Neuronal stem cell (in vitro differentiated cells): Measurements from ENCODE around the gene DDX27.

Experiments
- DNase-seq: peaks from one replicate; pipeline ENCODE4 v3.0.0-alpha.2; 2013; ENCODE audit warnings: low spot score
- H2AFZ ChIP-seq: one replicate; pipeline ENCODE4 v1.6.1; 2013; ENCODE audit warnings: mild to moderate bottlenecking, low read length, inconsistent platforms
- H2AK5ac ChIP-seq: 2 replicates; pipeline ENCODE4 v1.6.1; 2013; ENCODE audit warnings: low read depth, mild to moderate bottlenecking, inconsistent platforms, low read length, moderate library complexity, mixed read lengths
- H2BK120ac ChIP-seq: 2 replicates; pipeline ENCODE4 v1.6.1; 2013; ENCODE audit warnings: low read depth, mild to moderate bottlenecking, inconsistent platforms, low read length, moderate library complexity, mixed read lengths
- H2BK12ac ChIP-seq: one replicate; pipeline ENCODE4 v1.6.1; 2013; ENCODE audit warnings: low read length, inconsistent platforms
- H2BK15ac ChIP-seq: 2 replicates; pipeline ENCODE4 v1.6.1; 2013; ENCODE audit warnings: mild to moderate bottlenecking, low read length, inconsistent platforms, mixed read lengths
- H2BK5ac ChIP-seq: one replicate; pipeline ENCODE4 v1.6.1; 2013; ENCODE audit warnings: inconsistent platforms, mild to moderate bottlenecking, low read length, moderate library complexity
- H3K14ac ChIP-seq: one replicate; pipeline ENCODE4 v1.6.1; 2013; ENCODE audit warnings: low read length, inconsistent platforms
- H3K18ac ChIP-seq: 2 replicates; pipeline ENCODE4 v1.6.1; 2013; ENCODE audit warnings: low read length, inconsistent platforms
- H3K23ac ChIP-seq: 2 replicates; pipeline ENCODE4 v1.6.1; 2013; ENCODE audit warnings: low read depth, mild to moderate bottlenecking, mixed read lengths, low read length, inconsistent platforms; ENCODE audit not compliant: poor library complexity
- H3K27ac ChIP-seq: replicated peaks from 3 replicates; pipeline ENCODE4 v1.5.1; 2013; ENCODE audit warnings: low read length, inconsistent platforms
- H3K27me3 ChIP-seq, 3 experiments: 2 replicates each; pipeline ENCODE4 v1.6.1; 2013; ENCODE audit warnings: low read length in 3 of 3, mild to moderate bottlenecking in 2 of 3, inconsistent platforms in 1 of 3, low read depth in 1 of 3, mixed read lengths in 1 of 3, moderate library complexity in 1 of 3; ENCODE audit not compliant: control insufficient read depth in 3 of 3, insufficient read depth in 3 of 3
- H3K36me3 ChIP-seq, 2 donors: replicated peaks in 1 of 2; 2 replicates each; pipeline ENCODE4 v1.6.1; 2013; ENCODE audit warnings: low read length in 2 of 2; ENCODE audit not compliant: control insufficient read depth in 2 of 2, insufficient read depth in 2 of 2
- H3K4ac ChIP-seq: 2 replicates; pipeline ENCODE4 v1.6.1; 2013; ENCODE audit warnings: inconsistent platforms, mild to moderate bottlenecking, low read length, moderate library complexity
- H3K4me1 ChIP-seq, 2 donors: 1 replicate in 1 of 2; 2 replicates in 1 of 2; pipeline ENCODE4 v1.6.1; 2013; ENCODE audit warnings: low read length in 2 of 2, low read depth in 1 of 2; ENCODE audit not compliant: control insufficient read depth in 2 of 2, insufficient read depth in 1 of 2
- H3K4me2 ChIP-seq: one replicate; pipeline ENCODE4 v1.6.1; 2013; ENCODE audit warnings: mild to moderate bottlenecking, low read length, inconsistent platforms; ENCODE audit not compliant: insufficient read depth, poor library complexity, severe bottlenecking
- H3K4me3 ChIP-seq, 2 donors: 2 replicates each; pipeline ENCODE4 v1.5.1; 2013; ENCODE audit warnings: low read length in 2 of 2, mild to moderate bottlenecking in 2 of 2, inconsistent platforms in 1 of 2, moderate library complexity in 1 of 2
- H3K79me1 ChIP-seq: one replicate; pipeline ENCODE4 v1.6.1; 2013; ENCODE audit warnings: low read depth, mild to moderate bottlenecking, inconsistent platforms, low read length, moderate library complexity
- H3K9ac ChIP-seq: one replicate; pipeline ENCODE4 v1.6.1; 2013; ENCODE audit warnings: mild to moderate bottlenecking, low read depth, low read length, inconsistent platforms; ENCODE audit not compliant: poor library complexity
- H3K9me3 ChIP-seq, 2 donors: replicated peaks in 1 of 2; 2 replicates each; pipeline versions ENCODE3 to v1.6.1; 2013; ENCODE audit warnings: low read length in 2 of 2, mild to moderate bottlenecking in 2 of 2, inconsistent platforms in 1 of 2, low read depth in 1 of 2, mixed read lengths in 1 of 2, moderate library complexity in 1 of 2; ENCODE audit not compliant: control insufficient read depth in 2 of 2, insufficient read depth in 1 of 2
- H4K8ac ChIP-seq: one replicate; pipeline ENCODE4 v1.6.1; 2013; ENCODE audit warnings: low read depth, mild to moderate bottlenecking, inconsistent platforms, low read length, moderate library complexity
- H4K91ac ChIP-seq: one replicate; pipeline ENCODE4 v1.6.1; 2013; ENCODE audit warnings: low read length, low read depth, mild to moderate bottlenecking, inconsistent platforms; ENCODE audit not compliant: poor library complexity
- WGBS, 2 donors: extraction: QIAGEN DNeasy Blood & Tissue Kit; methylation state at CpG; one replicate each; pipeline ENCODE4 v1.1.7; 2013; ENCODE audit warnings: missing lambda C conversion rate in 2 of 2, mixed read lengths in 1 of 2; ENCODE audit not compliant: insufficient read length in 2 of 2, insufficient replicate concordance in 1 of 2; ENCODE audit errors: extremely low coverage in 2 of 2; 5-methylcytosine and 5-hydroxymethylcytosine counted together

Gene DDX27

DNA sequence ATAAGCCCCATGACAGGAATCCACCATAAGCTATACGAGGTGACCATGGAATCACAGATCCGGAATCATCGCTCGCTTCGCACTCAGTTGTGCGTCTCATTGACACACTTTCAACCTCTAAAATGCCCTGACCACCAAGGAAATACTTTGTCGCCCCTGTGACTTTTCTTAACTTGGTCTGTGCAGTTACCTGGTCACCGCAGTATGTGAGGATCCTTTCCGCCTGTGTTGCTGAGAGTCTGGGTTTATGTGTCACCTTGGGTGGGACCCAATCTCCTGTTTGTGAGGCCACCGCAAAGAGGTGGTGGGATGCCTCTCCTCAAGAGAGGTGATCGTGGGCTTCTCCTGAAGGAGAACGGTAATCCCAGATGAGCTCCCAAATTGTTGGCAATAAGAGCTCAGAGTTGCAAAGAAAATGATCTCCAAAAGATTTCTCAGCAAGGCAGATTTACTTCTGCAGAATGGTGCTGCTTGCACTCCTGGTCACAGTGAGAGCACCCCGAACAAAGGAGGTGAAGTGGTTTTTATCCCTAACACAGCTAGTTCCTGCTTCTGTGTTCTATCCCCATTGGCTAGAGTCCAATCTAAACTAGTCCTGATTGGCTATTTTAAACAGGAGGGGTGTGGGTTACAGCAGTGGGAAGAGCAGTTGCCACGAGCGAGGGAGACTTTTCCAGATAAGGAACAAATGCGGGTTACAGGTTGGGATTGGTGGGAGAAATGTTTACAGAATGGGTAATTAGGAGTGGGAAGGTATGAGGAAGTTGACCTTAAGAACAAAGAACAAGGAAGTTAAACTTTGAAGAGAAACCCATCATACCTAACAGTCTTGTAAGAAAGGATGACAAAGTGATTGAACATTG lies 67.7 kb downstream of the DDX27 start:
- H2AK5ac ChIP-seq = no peak overlapping the region
- no peak overlapping the region for H3K9ac ChIP-seq
- WGBS, 2 donors = no CpG with 5 or more reads among the region's 16 CpGs
- H3K4me3 ChIP-seq = no peak overlapping the region
- no peak overlapping the region for H3K4me2 ChIP-seq
- DNase-seq = no peak
- no peak overlapping the region for H3K18ac ChIP-seq
- no peak overlapping the region for H2BK12ac ChIP-seq
- peaks cover 6% of the 10 kb centered on the region for H3K79me1 ChIP-seq
- no peak overlapping the region for H3K4ac ChIP-seq
- no peak overlapping the region for H2BK5ac ChIP-seq
- H3K27ac ChIP-seq = no peak overlapping the region
- H3K9me3 ChIP-seq = peaks cover 47 to 66% of the 10 kb centered on the region in 2 donors
- peaks cover 0 to 4% of the 10 kb centered on the region in 2 donors for H3K4me1 ChIP-seq
- no peak overlapping the region for H3K23ac ChIP-seq
- peaks cover 79 to 98% of the 10 kb centered on the region in 2 donors for H3K36me3 ChIP-seq
- no peaks in the 10 kb centered on the region for H3K27me3 ChIP-seq
- no peak overlapping the region for H4K91ac ChIP-seq
- H3K14ac ChIP-seq = no peak overlapping the region
- no peak overlapping the region for H2AFZ ChIP-seq
- no peak overlapping the region for H2BK15ac ChIP-seq
- H4K8ac ChIP-seq = no peak overlapping the region
- H2BK120ac ChIP-seq = no peak overlapping the region

DNA sequence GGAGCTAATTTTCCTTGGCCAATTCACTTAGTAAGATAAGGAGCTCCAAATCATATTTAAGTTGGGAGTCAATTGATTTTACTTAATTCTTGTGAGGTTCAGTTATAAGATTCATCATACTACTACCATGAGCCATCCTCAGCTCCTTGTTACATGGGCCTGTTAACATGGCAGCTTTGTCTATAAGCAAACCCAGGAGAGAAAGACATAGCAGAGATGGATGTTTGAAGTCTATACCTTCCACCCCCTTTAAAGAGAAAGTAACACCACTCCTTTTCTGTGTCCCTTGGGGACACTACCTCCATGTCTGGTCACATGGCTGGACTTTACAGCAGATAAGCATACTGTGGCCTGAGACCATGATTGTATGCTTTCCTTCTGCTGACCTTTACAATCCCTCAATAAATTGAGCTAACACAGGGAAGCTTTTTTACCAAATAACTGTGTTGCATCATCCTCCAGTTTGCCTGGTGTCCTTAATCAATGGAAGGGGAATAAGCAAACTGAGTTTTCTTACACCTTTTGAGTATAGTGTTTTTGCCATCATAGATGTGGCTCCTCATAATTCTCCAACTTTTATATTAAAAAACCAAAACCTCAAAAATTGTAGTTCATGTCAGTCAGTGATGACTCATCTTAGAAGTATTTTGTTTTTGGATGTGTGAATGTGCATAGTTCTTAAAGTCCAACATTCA lies 68.5 kb downstream of the DDX27 start:
- no peak overlapping the region for H4K91ac ChIP-seq
- H3K4me3 ChIP-seq = no peak overlapping the region
- no peak overlapping the region for H3K4ac ChIP-seq
- no peak for DNase-seq
- H3K4me1 ChIP-seq = peaks cover 0 to under 1% of the 10 kb centered on the region in 2 donors
- no peaks in the 10 kb centered on the region for H3K27me3 ChIP-seq
- no peak overlapping the region for H2BK12ac ChIP-seq
- H3K14ac ChIP-seq = no peak overlapping the region
- H3K9me3 ChIP-seq = peaks cover 39 to 58% of the 10 kb centered on the region in 2 donors
- H3K79me1 ChIP-seq = peaks cover 2% of the 10 kb centered on the region
- no peak overlapping the region for H3K4me2 ChIP-seq
- H2BK120ac ChIP-seq = no peak overlapping the region
- H2AFZ ChIP-seq = no peak overlapping the region
- H4K8ac ChIP-seq = no peak overlapping the region
- H3K36me3 ChIP-seq = peaks cover 73 to 95% of the 10 kb centered on the region in 2 donors
- no peak overlapping the region for H3K18ac ChIP-seq
- no peak overlapping the region for H3K27ac ChIP-seq
- H3K23ac ChIP-seq = no peak overlapping the region
- no peak overlapping the region for H2BK5ac ChIP-seq
- no peak overlapping the region for H3K9ac ChIP-seq
- no peak overlapping the region for H2AK5ac ChIP-seq
- no peak overlapping the region for H2BK15ac ChIP-seq

DNA sequence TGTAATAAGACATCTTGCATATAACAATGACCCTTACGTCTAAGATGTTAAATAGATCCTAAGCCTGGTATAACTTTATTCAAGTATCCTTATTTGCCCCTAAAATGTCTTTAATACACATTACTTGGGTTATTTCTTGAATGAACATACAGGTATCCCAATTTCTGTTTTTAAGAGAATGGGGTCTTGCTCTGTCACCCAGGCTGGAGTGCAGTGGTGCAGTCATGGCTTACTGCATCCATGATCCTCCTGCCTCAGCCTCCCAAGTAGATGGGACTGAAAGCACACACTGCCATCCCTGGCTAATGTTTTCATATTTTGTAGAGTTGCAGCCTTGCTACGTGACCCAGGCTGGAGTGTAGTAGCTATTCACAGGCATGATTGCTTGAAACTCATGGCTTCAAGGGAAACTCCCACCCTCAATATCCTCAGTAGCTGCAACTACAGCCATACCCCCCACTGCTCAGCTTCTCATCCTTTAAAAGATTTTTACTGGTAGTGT lies 69.1 kb downstream of the DDX27 start:
- H3K4me1 ChIP-seq = no peaks in the 10 kb centered on the region
- H2AFZ ChIP-seq = no peak overlapping the region
- no peak overlapping the region for H2AK5ac ChIP-seq
- DNase-seq = no peak
- H3K27me3 ChIP-seq = no peaks in the 10 kb centered on the region
- H2BK120ac ChIP-seq = no peak overlapping the region
- WGBS, 2 donors = no CpG with 5 or more reads among the region's 2 CpGs
- no peak overlapping the region for H3K4ac ChIP-seq
- H3K23ac ChIP-seq = no peak overlapping the region
- H4K8ac ChIP-seq = no peak overlapping the region
- peaks cover 33 to 52% of the 10 kb centered on the region in 2 donors for H3K9me3 ChIP-seq
- H3K18ac ChIP-seq = no peak overlapping the region
- H4K91ac ChIP-seq = no peak overlapping the region
- no peak overlapping the region for H2BK12ac ChIP-seq
- no peak overlapping the region for H3K27ac ChIP-seq
- H3K36me3 ChIP-seq = peaks cover 67 to 89% of the 10 kb centered on the region in 2 donors
- no peak overlapping the region for H3K9ac ChIP-seq
- H3K14ac ChIP-seq = no peak overlapping the region
- H3K79me1 ChIP-seq = peaks cover 1% of the 10 kb centered on the region
- no peak overlapping the region for H3K4me2 ChIP-seq
- H2BK5ac ChIP-seq = no peak overlapping the region
- no peak overlapping the region for H2BK15ac ChIP-seq
- H3K4me3 ChIP-seq = no peak overlapping the region
